ENCODE measurements around the gene LACRT.

The LACRT gene

DNA sequence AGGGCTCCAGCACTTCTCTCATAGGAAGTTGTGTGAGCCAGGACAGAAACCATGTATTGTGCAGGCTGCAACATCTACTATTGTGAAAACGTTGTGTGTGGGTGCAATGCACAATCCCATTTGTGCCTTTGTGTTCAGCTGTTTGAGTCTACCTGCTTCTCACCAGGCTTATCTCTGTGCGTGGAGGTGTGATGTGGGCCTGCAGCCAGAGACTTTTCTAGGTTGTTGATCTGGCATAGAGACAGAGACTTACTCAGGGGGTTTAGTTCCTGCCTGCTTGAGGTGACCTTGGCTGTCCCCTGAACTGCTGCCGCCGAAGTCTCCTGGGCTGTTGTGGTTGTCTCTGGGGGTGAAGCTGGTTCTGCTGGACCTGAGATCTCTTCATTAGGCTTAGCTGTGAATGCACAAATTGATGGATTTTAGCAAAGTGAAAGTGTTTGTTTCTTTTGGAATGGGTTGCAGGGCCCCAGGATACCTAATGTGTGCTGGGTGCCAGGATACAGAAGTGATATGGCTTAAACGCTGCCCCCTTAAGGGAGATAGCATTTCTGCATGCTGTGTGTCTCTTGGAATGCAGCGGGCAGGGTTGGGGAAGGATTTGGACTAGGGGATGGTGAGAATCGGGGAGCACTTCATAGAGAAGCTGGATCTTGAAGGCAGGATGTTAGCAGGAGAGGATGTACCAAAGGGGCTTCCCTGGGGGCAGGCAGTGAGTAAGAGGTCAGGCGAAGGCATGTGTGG, 2.5 kb downstream of the LACRT start:
- no peak overlapping the region for H3K27ac ChIP-seq
- peak; percentile 35 for TF ChIP-seq CTCF (IDR thresholded peaks at IDR 0.05)
- TF ChIP-seq ZFX (IDR thresholded peaks at IDR 0.05; ENCODE audit: borderline replicate concordance) = no peak

- TF ChIP-seq CTCF (IDR thresholded peaks at IDR 0.05) (no peak), ZFX (IDR thresholded peaks at IDR 0.05; ENCODE audit: borderline replicate concordance) (no peak)
- H3K27ac ChIP-seq = no peak overlapping the region
These were observed 3.1 kb downstream of the LACRT start for GRCh38 chr12:54631551-54631950.

DNA sequence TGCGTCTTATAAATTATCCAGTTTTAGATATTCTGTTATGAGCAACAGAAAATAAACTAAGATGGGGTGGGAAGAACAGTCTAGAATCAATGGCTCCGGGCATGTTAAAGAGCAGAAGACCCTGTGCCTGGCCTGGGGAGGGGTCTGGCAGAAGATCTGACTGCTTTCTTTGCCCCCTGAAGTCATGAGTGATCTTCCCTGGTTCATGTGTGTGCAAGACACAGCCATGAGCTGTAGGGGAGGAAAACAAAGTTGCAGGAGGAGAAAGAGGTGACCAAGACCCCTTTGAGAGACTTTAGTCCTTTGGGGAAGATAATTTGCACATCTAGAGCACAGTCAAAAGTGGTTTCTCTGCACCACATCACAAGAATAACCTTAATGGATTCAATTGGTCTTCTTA, 4.8 kb downstream of the LACRT start:
- H3K27ac ChIP-seq = no peak overlapping the region
- TF ChIP-seq ZFX (IDR thresholded peaks at IDR 0.05; ENCODE audit: borderline replicate concordance) = no peak
- no peak for TF ChIP-seq CTCF (IDR thresholded peaks at IDR 0.05)

DNA sequence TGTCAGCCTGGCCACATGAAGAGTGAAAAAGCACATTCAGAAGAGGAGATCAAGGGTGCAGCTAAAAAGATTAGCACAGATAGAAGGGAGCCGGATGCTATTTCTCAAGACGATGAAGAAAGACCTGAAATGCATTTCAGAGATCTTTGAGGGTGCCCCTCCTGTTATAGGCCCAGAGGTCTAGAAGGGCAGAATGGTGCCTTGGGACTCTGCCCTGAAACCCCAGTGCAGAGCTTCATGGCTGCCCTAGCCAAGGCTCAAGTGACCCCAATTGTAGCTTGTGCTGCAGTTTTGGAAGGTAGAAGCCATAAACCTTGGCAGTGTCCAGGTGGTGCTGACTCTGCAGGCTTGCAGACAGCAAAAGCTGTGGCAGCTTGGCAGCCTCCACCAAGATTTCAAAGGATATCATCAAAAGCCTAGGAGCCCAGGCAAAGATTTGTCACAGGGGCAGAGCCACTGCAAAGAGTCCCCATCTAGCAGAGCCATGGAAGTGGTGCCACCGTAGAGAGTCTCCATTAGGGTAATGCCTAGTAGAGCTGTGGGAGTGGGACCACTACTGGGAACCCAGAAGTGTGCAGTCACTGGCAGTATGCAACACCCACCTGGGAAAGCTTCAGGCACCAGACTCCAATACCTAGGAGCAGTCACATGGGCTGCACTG, 6.4 kb downstream of the LACRT start:
- no peak overlapping the region for H3K27ac ChIP-seq
- TF ChIP-seq CTCF (IDR thresholded peaks at IDR 0.05) (no peak), ZFX (IDR thresholded peaks at IDR 0.05; ENCODE audit: borderline replicate concordance) (no peak)

GRCh38 chr12:54627304-54627703, 7.4 kb downstream of the LACRT start:
- no peak for TF ChIP-seq CTCF (IDR thresholded peaks at IDR 0.05)
- no peak for TF ChIP-seq ZFX (IDR thresholded peaks at IDR 0.05; ENCODE audit: borderline replicate concordance)

DNA sequence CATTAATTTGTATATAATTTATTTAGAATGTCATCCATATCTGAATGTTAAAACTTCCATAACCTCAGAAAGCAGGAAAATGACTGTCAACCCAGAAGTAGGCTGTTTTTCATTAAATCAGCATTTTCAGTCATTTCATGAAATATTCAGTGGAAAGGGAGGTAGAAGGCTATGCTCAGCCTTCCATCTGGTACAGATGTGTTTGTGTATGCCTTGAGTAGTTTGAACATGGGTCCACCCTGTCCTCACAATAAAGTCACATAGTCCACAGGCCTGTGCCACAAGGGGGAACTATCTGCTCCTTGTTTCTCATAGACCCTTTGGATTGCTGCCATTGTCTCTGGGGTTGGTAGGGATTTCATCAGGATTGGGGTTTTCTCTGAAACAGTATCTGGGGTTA, 9.1 kb downstream of the LACRT start:
- TF ChIP-seq CTCF (IDR thresholded peaks at IDR 0.05) = no peak
- no peak for TF ChIP-seq ZFX (IDR thresholded peaks at IDR 0.05; ENCODE audit: borderline replicate concordance)
- no peak overlapping the region for H3K27ac ChIP-seq

More at GRCh38 chr12:54627304-54627703, 7.4 kb downstream of the LACRT start:
- no peak overlapping the region for H3K27ac ChIP-seq
